Small intestine (tissue), 16 donors: ENCODE results near the gene ZFHX2. TPM values are rescaled to one million over a fixed set of nuclear protein-coding genes. Genes with fewer than 3 reads are reported as not detected.
A peak's percentile ranks its signal among the peaks of the same experiment; 100 is the strongest.
"Not testable (repeated sequence)": the region's sequence is repeated elsewhere in the genome, so short reads cannot be mapped to it uniquely, and the experiment has no call there.

Experiments used
- DNase-seq, 2 donors: peaks; one replicate each; pipeline versions ENCODE4 v3.0.0 to v3.0.0-alpha.2; 2013
- FAIRE-seq: peaks from 2 replicates; lab custom pipeline; 2012; peaks lifted over from hg19 to GRCh38; lab: Jason Lieb, UNC
- H3K27ac ChIP-seq, 3 donors: one replicate each; pipeline ENCODE4 v1.5.1; 2013; ENCODE audit warnings: low read length in 2 of 3, mild to moderate bottlenecking in 2 of 3, control low read depth in 1 of 3, inconsistent platforms in 1 of 3, low read depth in 1 of 3, moderate library complexity in 1 of 3
- H3K27me3 ChIP-seq, 3 donors: one replicate each; pipeline ENCODE4 v1.6.1; 2013; ENCODE audit warnings: low read length in 3 of 3, inconsistent platforms in 1 of 3; ENCODE audit not compliant: control insufficient read depth in 3 of 3, insufficient read depth in 3 of 3
- H3K36me3 ChIP-seq, 3 donors: one replicate each; pipeline ENCODE4 v1.6.1; 2013; ENCODE audit warnings: low read length in 3 of 3, inconsistent platforms in 1 of 3, low read depth in 1 of 3, mild to moderate bottlenecking in 1 of 3, moderate library complexity in 1 of 3; ENCODE audit not compliant: control insufficient read depth in 3 of 3, insufficient read depth in 2 of 3
- H3K4me1 ChIP-seq, 3 donors: one replicate each; pipeline ENCODE4 v1.6.1; 2013; ENCODE audit warnings: low read length in 2 of 3, inconsistent platforms in 1 of 3, low read depth in 1 of 3, mild to moderate bottlenecking in 1 of 3, moderate library complexity in 1 of 3; ENCODE audit not compliant: control insufficient read depth in 3 of 3, insufficient read depth in 2 of 3
- H3K4me3 ChIP-seq, 3 donors: one replicate each; pipeline ENCODE4 v1.5.1; 2013; ENCODE audit warnings: low read length in 3 of 3, control low read depth in 1 of 3, inconsistent platforms in 1 of 3, low read depth in 1 of 3, mild to moderate bottlenecking in 1 of 3, moderate library complexity in 1 of 3
- H3K9me3 ChIP-seq, 2 donors: one replicate each; pipeline ENCODE4 v1.6.1; 2013; ENCODE audit warnings: low read depth in 1 of 2, low read length in 1 of 2; ENCODE audit not compliant: control insufficient read depth in 2 of 2, insufficient read depth in 1 of 2
- WGBS, 3 donors: extraction: QIAGEN DNeasy Blood & Tissue Kit; methylation state at CpG; one replicate each; pipeline ENCODE4 v1.1.7; 2013; 5-methylcytosine and 5-hydroxymethylcytosine counted together
- long read RNA-seq, 10 donors: transcript quantifications; one replicate each; lab custom pipeline, GENCODE V29; 2026
- polyA plus RNA-seq, 4 donors: library from polyadenylated mRNA; stranded (reverse) in 3 of 4; unstranded in 1 of 4; fragments of 200-250 nt in 3 of 4; fragments of 120-200 nt in 1 of 4; gene quantifications; one replicate each; pipeline versions ENCODE4 v1.2.1 to v1.2.3, GENCODE V29; 2013
- donor health status: healthy with polysubstance abuse.
- donor health status: control.
- donor health status: control.
- donor health status: Bipolar disorder and iron deficiency.
- donor health status: healthy.

The ZFHX2 gene
- polyA plus RNA-seq: 1 to 10 TPM in 1 of 4 donors, under 1 TPM in 1, not detected in 2; 0.55 to 2.2 TPM
- long read RNA-seq, donor 1: 0 reads
- long read RNA-seq, donor 2: 0 reads
- long read RNA-seq, donor 3: 0 reads
- long read RNA-seq, donor 4: 0 reads
- long read RNA-seq, donor 5: 0 reads
- long read RNA-seq, donor 6: 0 reads
- long read RNA-seq, donor 7: 0 reads
- long read RNA-seq, donor 8: 0 reads
- long read RNA-seq, donor 9: 0 reads
- long read RNA-seq, donor 10: 0 reads

DNA sequence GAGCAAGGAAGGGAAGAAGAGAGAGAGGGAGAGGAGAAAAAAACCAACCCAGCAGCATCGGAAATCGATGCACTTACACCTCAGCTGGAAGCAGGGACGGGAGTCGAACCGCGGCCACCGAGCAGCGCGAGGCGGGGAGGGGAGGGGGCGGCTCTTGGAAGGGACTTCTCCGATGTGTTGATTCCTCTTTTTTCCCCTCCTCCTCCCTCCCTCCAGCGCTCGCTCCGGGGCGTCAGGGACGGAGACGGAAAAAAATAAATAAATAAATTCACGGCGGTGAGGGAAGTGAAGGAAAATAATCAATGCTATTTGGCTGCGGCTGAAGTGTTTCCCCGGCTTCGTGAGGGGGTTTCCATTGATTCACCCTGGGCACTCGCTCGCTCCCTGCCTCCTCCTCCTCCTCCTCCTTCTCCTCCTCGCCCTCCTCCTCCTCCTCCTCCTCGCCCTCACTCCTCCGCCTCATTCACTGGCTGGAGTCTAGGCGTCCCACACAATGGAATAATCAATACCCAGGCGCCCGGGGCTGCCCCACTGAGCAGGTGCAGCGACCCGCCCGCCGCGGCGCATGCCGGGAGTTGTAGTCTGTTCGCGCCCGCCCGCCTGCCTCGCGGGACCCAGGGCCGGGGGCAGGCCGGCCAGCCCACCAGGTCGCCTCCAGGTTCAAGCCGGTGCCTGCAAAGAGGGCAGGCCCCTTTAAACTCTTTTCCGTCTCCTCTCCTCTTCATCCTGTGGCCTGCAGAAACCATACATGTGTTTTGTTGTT is at the start of gene ZFHX2:
ZFHX2 (minus strand) TSS at position 500 of the 763 bp plus-strand sequence. CDS start 16,440 bp downstream, outside the sequence.
- peaks cover 0 to 22% (median 4%) of the 10 kb centered on the region in 3 donors for H3K27me3 ChIP-seq
- H3K9me3 ChIP-seq: no peaks in the 10 kb centered on the region
- DNase-seq: peak; percentile 86 to 89
- peaks cover 0 to 8% (median 3%) of the 10 kb centered on the region in 3 donors for H3K4me1 ChIP-seq
- peak within 1 kb of the TSS in 1 of 3 donors; percentile 62 for H3K27ac ChIP-seq
- no peak for FAIRE-seq
- 0 to 1% (median 0%) methylated on average over 45 to 49 of the region's 49 CpGs for WGBS, 3 donors
- peak within 1 kb of the TSS; percentile 19 to 71 (median 58) for H3K4me3 ChIP-seq
- no peaks in the 10 kb centered on the region for H3K36me3 ChIP-seq

DNA sequence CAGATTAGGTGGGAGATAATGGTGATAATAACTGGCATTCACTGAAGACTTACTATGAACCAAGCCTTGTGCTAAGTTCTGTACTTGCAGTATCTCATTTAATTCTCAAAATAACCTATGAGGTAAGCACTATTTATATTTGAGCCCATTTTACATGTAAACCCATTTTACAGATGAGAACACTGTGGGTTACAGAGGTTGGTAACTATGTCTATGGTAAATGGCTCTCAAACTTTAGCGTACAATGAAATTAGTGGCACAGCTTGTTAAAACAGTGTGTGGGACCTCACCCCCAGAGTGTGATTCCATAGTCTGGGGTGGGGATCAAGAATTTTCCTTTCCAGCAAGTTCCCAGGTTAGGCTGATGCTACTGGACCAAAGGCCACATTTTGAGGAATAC is 49.2 kb upstream of the ZFHX2 start:
- no peak overlapping the region for H3K27ac ChIP-seq
- H3K9me3 ChIP-seq: peaks cover 0 to 2% of the 10 kb centered on the region in 2 donors
- no peaks in the 10 kb centered on the region for H3K27me3 ChIP-seq
- 100% methylated on average over 1 of the region's 1 CpG for WGBS, 3 donors
- no peak for DNase-seq
- no peak overlapping the region for H3K4me3 ChIP-seq
- H3K36me3 ChIP-seq: no peaks in the 10 kb centered on the region
- FAIRE-seq: no peak
- H3K4me1 ChIP-seq: no peaks in the 10 kb centered on the region

DNA sequence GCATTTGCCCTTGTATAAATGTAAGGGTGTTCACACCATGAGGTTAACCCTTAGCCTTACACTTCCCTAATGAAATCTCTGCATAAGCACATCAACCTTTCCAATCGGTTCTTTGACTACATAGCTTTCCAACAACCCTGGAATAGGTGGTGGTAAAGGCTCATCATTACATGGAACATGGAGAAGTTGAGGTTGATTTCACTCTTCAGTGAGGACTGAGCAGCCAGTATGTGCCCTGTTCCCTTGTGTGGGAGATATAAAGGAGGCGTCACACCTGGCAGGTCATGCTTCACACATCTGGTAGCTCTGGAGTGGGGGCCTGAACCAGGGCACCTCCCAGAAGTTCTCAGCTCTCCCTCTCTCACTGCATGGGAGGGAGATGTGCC is 48.8 kb upstream of the ZFHX2 start:
- 49 to 98% (median 92%) methylated on average over 2 of the region's 2 CpGs for WGBS, 3 donors
- H3K36me3 ChIP-seq: no peaks in the 10 kb centered on the region

DNA sequence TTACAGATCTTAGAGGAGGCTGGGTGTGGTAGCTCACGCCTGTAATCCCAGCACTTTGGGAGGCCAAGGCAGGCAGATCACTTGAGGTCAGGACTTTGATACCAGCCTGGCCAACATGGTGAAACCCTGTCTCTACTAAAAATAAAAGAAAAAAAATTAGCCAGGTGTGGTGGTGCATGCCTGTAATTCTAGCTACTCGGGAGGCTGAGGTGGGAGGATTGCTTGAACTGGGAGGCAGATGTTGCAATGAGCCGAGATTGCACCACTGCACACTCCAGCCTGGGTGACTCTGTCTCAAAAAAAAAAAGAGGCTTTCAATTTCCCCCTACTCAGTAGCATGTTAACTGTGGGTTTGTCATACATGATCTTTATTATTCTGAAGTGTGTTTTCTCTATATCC is 42.6 kb upstream of the ZFHX2 start:
- H3K36me3 ChIP-seq, H3K4me1 ChIP-seq, H3K4me3 ChIP-seq, H3K27me3 ChIP-seq, FAIRE-seq, H3K27ac ChIP-seq, DNase-seq, H3K9me3 ChIP-seq: not testable (repeated sequence)
- 79 to 97% (median 82%) methylated on average over 3 of the region's 3 CpGs for whole genome bisulfite sequencing, 3 donors

More for the DNA sequence above, 48.8 kb upstream of the ZFHX2 start:
- no peak for DNase-seq
- H3K27me3 ChIP-seq: no peaks in the 10 kb centered on the region
- FAIRE-seq: no peak
- peaks cover 0 to 2% of the 10 kb centered on the region in 2 donors for H3K9me3 ChIP-seq
- no peak overlapping the region for H3K27ac ChIP-seq
- no peaks in the 10 kb centered on the region for H3K4me1 ChIP-seq
- H3K4me3 ChIP-seq: no peak overlapping the region

DNA sequence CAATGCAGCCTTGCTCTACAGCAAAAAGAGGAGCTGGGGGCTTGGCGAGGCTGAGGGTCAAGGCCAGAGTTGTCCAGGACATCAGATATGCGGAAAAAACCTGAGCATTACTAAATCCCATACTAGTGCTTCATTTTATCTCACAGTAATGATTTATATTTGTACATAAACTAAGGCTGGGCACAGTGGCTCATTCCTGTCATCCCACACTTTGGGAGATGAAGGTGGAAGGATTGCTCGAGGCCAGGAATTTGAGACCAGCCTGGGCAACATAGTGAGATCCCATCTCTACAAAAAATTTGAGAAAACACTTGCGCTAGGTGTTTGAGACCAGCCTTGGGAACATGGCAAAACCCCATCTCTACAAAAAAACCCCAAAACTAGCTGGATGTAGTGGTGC is 38.6 kb upstream of the ZFHX2 start:
- Histone ChIP-seq H3K9me3 (no peaks in the 10 kb centered on the region), H3K36me3 (no peaks in the 10 kb centered on the region), H3K4me3 (no peak overlapping the region), H3K27ac (no peak overlapping the region), H3K27me3 (no peaks in the 10 kb centered on the region), H3K4me1 (peaks cover 0 to 4% (median 0%) of the 10 kb centered on the region in 3 donors)
- 88 to 94% (median 91%) methylated on average over 4 of the region's 4 CpGs for WGBS, 3 donors
- FAIRE-seq (no peak), DNase-seq (no peak)

DNA sequence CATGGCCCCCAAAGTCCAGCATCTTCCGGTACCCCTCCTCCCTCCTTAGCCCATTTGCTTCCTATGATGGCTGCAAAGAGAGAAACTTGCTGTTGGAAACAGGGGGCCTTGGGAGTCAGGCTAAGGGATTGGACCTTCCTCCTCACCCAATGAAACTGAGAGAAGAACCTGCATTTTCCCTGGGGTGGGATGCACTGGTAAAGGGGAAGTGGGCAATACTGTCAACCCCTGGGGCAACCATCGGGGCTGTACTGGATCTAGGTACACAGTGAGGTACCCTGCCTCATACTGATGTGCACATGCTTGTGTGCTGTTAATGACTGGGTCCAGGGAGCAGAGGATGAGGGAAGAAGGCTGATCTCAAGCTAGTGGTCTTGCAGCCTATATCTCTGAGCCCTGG is 38.0 kb upstream of the ZFHX2 start:
- Histone ChIP-seq H3K27ac (no peak overlapping the region), H3K27me3 (no peaks in the 10 kb centered on the region), H3K36me3 (no peaks in the 10 kb centered on the region), H3K9me3 (no peaks in the 10 kb centered on the region), H3K4me1 (peaks cover 0 to 4% (median 0%) of the 10 kb centered on the region in 3 donors), H3K4me3 (no peak overlapping the region)
- FAIRE-seq (no peak), DNase-seq (no peak)
- WGBS, 3 donors: 85 to 100% (median 92%) methylated on average over 2 of the region's 2 CpGs

DNA sequence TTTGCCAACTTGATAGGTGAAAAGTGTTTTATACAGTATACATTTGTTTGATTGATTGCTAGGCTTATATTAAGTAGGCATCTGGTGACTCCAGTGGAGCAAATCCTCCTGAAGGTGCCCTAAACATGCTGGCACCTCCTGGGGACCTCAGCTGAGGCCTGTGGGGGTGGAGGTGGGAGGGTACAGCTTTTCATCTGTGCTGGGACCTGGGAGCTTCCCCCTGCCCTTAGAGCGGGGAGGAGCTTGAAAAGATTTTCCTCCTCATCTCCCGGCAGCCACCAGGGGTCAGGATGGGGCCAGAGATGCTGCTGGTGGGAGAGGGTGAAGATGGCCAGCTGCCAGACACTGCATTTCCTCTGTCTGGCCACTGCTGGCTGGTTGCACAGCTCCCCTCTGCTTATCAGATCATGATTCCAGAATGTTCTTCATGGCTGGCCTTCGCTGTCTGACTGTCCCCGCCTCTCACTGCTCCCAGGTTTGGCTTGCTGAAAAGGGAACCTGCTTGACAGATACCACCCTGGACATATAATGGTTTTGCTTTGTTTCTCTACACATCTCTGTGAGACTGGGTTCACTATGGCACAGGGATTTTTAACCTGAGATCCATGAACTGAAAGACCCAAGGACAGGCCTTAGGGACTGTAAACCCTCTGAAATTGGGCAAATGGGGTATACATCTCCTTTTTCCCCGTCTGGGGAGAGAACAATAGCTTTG is 37.5 kb upstream of the ZFHX2 start:
- WGBS, 3 donors: 15 to 19% (median 17%) methylated on average over 5 of the region's 5 CpGs
- Histone ChIP-seq H3K4me3 (no peak overlapping the region), H3K27me3 (no peaks in the 10 kb centered on the region), H3K4me1 (peaks cover 0 to 4% (median 0%) of the 10 kb centered on the region in 3 donors), H3K27ac (peak overlapping the region in 1 of 3 donors; percentile 1), H3K9me3 (no peaks in the 10 kb centered on the region), H3K36me3 (no peaks in the 10 kb centered on the region)
- FAIRE-seq (no peak), DNase-seq (peak; percentile 83 to 93)

DNA sequence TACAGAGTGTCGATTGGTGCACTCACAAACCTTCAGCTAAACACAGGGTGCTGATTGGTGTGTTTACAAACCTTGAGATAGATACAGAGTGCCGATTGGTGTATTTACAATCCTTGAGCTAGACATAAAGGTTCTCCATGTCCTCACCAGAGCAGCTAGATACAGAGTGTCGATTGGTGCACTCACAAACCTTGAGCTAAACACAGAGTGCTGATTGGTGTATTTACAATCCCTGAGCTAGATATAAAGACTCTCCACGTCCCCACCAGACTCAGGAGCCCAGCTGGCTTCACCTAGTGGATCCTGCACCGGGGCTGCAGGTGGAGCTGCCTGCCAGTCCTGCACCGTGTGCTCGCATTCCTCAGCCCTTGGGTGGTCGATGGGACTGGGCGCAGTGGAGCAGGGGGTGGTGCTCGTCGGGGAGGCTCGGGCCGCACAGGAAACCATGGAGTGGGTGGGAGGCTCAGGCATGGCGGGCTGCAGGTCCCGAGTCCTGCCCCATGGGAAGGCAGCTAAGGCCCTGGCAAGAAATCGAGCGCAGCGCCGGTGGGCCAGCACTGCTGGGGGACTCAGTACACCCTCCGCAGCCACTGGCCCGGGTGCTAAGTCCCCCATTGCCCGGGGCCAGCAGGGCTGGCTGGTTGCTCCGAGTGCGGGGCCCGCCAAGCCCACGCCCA is 33.1 kb upstream of the ZFHX2 start:
- not testable (repeated sequence) for DNase-seq, H3K4me1 ChIP-seq, H3K4me3 ChIP-seq, H3K27ac ChIP-seq, H3K9me3 ChIP-seq, H3K27me3 ChIP-seq, H3K36me3 ChIP-seq, FAIRE-seq
- WGBS, 3 donors: 90 to 94% (median 93%) methylated on average over 13 to 25 of the region's 26 CpGs
